ENCODE measurements around the gene SMIM13. TPM values are rescaled to one million over a fixed set of nuclear protein-coding genes. Genes with fewer than 3 reads are reported as not detected.
A peak's percentile ranks its signal among the peaks of the same experiment; 100 is the strongest.

Gene SMIM13
- total RNA-seq, 1 donor from 2014 or later, result 7.8 TPM

DNA sequence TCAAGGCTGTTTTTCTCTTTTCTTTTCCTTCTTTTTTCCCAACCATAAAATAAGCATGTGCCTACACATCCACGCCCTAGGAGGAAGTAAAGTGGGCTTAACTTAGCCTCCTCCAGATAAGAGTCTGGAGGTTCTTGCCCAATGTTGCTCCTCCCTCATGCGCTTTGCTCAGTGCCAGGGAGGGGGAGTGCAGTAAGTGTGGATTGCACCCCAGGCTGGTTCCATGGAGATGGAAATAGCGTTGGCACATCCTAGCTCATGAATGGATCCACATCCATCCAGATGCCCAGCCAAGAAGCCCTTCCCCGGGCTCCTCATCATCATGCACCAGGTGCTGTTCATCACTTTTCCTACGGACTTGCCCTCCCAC lies 80.6 kb downstream of the SMIM13 start:
- H2AFZ ChIP-seq (replicated peaks), result no peak overlapping the region
- peaks cover 6% of the 10 kb centered on the region for H3K27me3 Mint-ChIP-seq (ENCODE audit: insufficient read depth, low read depth)
- TF ChIP-seq, protein P1, sequence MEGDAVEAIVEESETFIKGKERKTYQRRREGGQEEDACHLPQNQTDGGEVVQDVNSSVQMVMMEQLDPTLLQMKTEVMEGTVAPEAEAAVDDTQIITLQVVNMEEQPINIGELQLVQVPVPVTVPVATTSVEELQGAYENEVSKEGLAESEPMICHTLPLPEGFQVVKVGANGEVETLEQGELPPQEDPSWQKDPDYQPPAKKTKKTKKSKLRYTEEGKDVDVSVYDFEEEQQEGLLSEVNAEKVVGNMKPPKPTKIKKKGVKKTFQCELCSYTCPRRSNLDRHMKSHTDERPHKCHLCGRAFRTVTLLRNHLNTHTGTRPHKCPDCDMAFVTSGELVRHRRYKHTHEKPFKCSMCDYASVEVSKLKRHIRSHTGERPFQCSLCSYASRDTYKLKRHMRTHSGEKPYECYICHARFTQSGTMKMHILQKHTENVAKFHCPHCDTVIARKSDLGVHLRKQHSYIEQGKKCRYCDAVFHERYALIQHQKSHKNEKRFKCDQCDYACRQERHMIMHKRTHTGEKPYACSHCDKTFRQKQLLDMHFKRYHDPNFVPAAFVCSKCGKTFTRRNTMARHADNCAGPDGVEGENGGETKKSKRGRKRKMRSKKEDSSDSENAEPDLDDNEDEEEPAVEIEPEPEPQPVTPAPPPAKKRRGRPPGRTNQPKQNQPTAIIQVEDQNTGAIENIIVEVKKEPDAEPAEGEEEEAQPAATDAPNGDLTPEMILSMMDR (IDR thresholded peaks at IDR 0.05), result no peak
- TF ChIP-seq EZH2 (IDR thresholded peaks at IDR 0.05), result no peak
- no peak for TF ChIP-seq EZH2phosphoT487 (IDR thresholded peaks at IDR 0.05)
- H3K4me1 Mint-ChIP-seq, result peaks cover 20% of the 10 kb centered on the region
- H3K4me3 ChIP-seq, result no peak overlapping the region
- H3K79me2 ChIP-seq (ENCODE audit: low read depth), result no peaks in the 10 kb centered on the region
- H3K27me3 ChIP-seq, result no peaks in the 10 kb centered on the region
- H3K4me3 Mint-ChIP-seq, result no peak overlapping the region
- H3K4me2 ChIP-seq, result no peak overlapping the region
- H3K27ac ChIP-seq, result no peak overlapping the region
- no peaks in the 10 kb centered on the region for H3K36me3 Mint-ChIP-seq
- H3K36me3 ChIP-seq, result no peaks in the 10 kb centered on the region
- no peaks in the 10 kb centered on the region for H3K9me3 ChIP-seq (ENCODE audit: low read depth)
- no peak for DNase-seq (ENCODE audit: low spot score)
- peaks cover 7% of the 10 kb centered on the region for H3K9me3 Mint-ChIP-seq
- H3K9ac ChIP-seq, result no peak overlapping the region
- H3K27ac Mint-ChIP-seq, result peak overlapping the region; percentile 2
- H4K20me1 ChIP-seq (ENCODE audit: low read depth), result no peaks in the 10 kb centered on the region
- peaks cover 11% of the 10 kb centered on the region for H3F3A ChIP-seq (ENCODE audit: low read depth)
- H3K4me1 ChIP-seq, result peaks cover 11% of the 10 kb centered on the region

DNA sequence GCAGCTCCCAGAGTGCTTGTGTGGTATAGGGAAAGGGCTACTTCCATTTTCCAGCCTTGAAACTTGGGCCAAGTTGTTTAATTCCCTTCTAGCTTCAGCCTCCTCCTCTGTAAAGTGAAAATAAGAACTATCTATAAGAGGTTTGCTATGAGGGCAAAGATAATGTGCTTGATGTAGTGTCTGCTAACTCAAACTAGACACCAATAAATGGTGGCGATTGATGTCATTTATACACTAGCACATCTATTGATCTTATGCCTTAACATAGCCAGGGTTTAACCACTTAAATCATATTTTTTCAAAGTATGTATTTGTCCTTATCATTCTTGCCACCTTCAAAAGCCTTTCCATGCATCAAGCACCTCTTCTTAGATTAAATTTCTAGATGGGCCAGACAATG lies 83.6 kb downstream of the SMIM13 start:
- no peak for DNase-seq (ENCODE audit: low spot score)
- TF ChIP-seq, protein P1 (IDR thresholded peaks at IDR 0.05), result no peak
- TF ChIP-seq EZH2 (IDR thresholded peaks at IDR 0.05) (no peak), EZH2phosphoT487 (IDR thresholded peaks at IDR 0.05) (no peak)
- no peak overlapping the region for H3K9ac ChIP-seq
- Mint-ChIP-seq H3K27me3 (ENCODE audit: insufficient read depth, low read depth) (peaks cover 2% of the 10 kb centered on the region), H3K4me3 (no peak overlapping the region), H3K36me3 (peaks cover 6% of the 10 kb centered on the region), H3K4me1 (peaks cover 24% of the 10 kb centered on the region), H3K9me3 (peaks cover 6% of the 10 kb centered on the region), H3K27ac (no peak overlapping the region)
- H3K4me2 ChIP-seq, result no peak overlapping the region
- H3K9me3 ChIP-seq (ENCODE audit: low read depth), result no peaks in the 10 kb centered on the region
- no peaks in the 10 kb centered on the region for H3K36me3 ChIP-seq
- no peaks in the 10 kb centered on the region for H4K20me1 ChIP-seq (ENCODE audit: low read depth)
- H3K27ac ChIP-seq, result no peak overlapping the region
- H3K27me3 ChIP-seq, result no peaks in the 10 kb centered on the region
- H3K4me3 ChIP-seq, result no peak overlapping the region
- H2AFZ ChIP-seq (replicated peaks), result no peak overlapping the region
- H3F3A ChIP-seq (ENCODE audit: low read depth), result peaks cover 19% of the 10 kb centered on the region
- H3K4me1 ChIP-seq, result peaks cover 20% of the 10 kb centered on the region
- H3K79me2 ChIP-seq (ENCODE audit: low read depth), result no peaks in the 10 kb centered on the region

DNA sequence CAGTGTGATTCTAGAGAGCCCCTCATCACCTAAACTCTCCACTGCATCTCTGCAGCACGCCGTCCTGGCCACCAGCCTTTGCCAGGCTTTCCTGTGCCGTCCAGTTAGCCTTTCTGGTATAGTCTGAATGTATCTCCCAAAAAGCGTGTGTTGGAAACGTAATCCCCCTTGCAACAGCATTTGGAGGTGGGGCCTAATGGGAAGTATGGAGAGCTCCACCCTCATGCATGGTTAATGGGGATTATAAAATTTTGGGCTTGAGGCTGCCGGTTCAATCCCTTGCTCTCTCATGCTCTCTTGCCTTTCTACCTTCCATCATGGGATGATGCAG lies 85.4 kb downstream of the SMIM13 start:
- H2AFZ ChIP-seq (replicated peaks), result no peak overlapping the region
- H3K9me3 Mint-ChIP-seq, result peaks cover 7% of the 10 kb centered on the region
- no peaks in the 10 kb centered on the region for H3K9me3 ChIP-seq (ENCODE audit: low read depth)
- H3K4me1 ChIP-seq, result peaks cover 10% of the 10 kb centered on the region
- H3K27ac ChIP-seq, result no peak overlapping the region
- no peak overlapping the region for H3K4me3 ChIP-seq
- no peak for DNase-seq (ENCODE audit: low spot score)
- H3K4me2 ChIP-seq, result no peak overlapping the region
- peaks cover 8% of the 10 kb centered on the region for H3F3A ChIP-seq (ENCODE audit: low read depth)
- H3K27me3 ChIP-seq, result no peaks in the 10 kb centered on the region
- H3K36me3 Mint-ChIP-seq, result peaks cover 21% of the 10 kb centered on the region
- H3K4me3 Mint-ChIP-seq, result no peak overlapping the region
- no peak overlapping the region for H3K9ac ChIP-seq
- H3K36me3 ChIP-seq, result no peaks in the 10 kb centered on the region
- no peaks in the 10 kb centered on the region for H4K20me1 ChIP-seq (ENCODE audit: low read depth)
- TF ChIP-seq EZH2 (IDR thresholded peaks at IDR 0.05), result no peak
- TF ChIP-seq, protein P1 (IDR thresholded peaks at IDR 0.05), result no peak
- no peaks in the 10 kb centered on the region for H3K79me2 ChIP-seq (ENCODE audit: low read depth)
- no peak overlapping the region for H3K27ac Mint-ChIP-seq
- H3K27me3 Mint-ChIP-seq (ENCODE audit: insufficient read depth, low read depth), result peaks cover 2% of the 10 kb centered on the region
- peaks cover 10% of the 10 kb centered on the region for H3K4me1 Mint-ChIP-seq

Measured in neural progenitor cell (in vitro differentiated cells).